ENCODE data around the gene CCDC107. TPM values are rescaled to one million over a fixed set of nuclear protein-coding genes. Genes with fewer than 3 reads are reported as not detected.

The CCDC107 gene
- total and polyA plus RNA-seq, 9 of the 15 experiments (the other 6 are each of a cell fraction or from before 2014, with no cell fraction given), result 0.35 to 11.3 (median 6.9) TPM; not detected in 1

GRCh38 chr9:35646533-35647265 lies 11.4 kb upstream of the CCDC107 start (continued):
- TF ChIP-seq RAD21 (CRISPR knock-in tag; conservative IDR thresholded peaks at IDR 0.05 in 1 of 2, IDR thresholded peaks at IDR 0.05 in 1 of 2), result peak; percentile 57 to 77
- peak in 2 of 3 experiments; percentile 5 to 22 for TF ChIP-seq YY1 (IDR thresholded peaks at IDR 0.05; ENCODE audit: borderline replicate concordance in 1 of 3, control insufficient read depth in 1 of 3, extremely low read depth in 1 of 3, insufficient read depth in 3 of 3, insufficient read length in 1 of 3, insufficient replicate concordance in 2 of 3, low read depth in 1 of 3, low read length in 2 of 3)
- no peak for TF ChIP-seq PPARD (CRISPR knock-in tag; IDR thresholded peaks at IDR 0.05)
- TF ChIP-seq SRF (CRISPR knock-in tag; IDR thresholded peaks at IDR 0.05), result peak in 1 of 2 experiments; percentile 64; a peak in 2 of 4 replicates
- TF ChIP-seq ZNF512 (tag; IDR thresholded peaks at IDR 0.05), result no peak
- no peak for TF ChIP-seq RUNX1 (IDR thresholded peaks at IDR 0.05; ENCODE audit: low read depth)
- no peak for TF ChIP-seq NR0B1 (IDR thresholded peaks at IDR 0.05; ENCODE audit: partially characterized antibody)
- peak; percentile 50; the same call in 1 of the 2 replicates for TF ChIP-seq SMAD4 (CRISPR knock-in tag; conservative IDR thresholded peaks at IDR 0.05)
- TF ChIP-seq MBD2 (IDR thresholded peaks at IDR 0.05; ENCODE audit: borderline replicate concordance, low read depth), result peak; percentile 28; the same call in 1 of the 2 replicates
- no peak for TF ChIP-seq SAP30 (IDR thresholded peaks at IDR 0.05; ENCODE audit: borderline replicate concordance, insufficient read depth, low read depth, low read length, poor library complexity, severe bottlenecking)
- TF ChIP-seq ZNF384 (IDR thresholded peaks at IDR 0.05; ENCODE audit: low read depth, low read length), result no peak
- TF ChIP-seq, protein P1, sequence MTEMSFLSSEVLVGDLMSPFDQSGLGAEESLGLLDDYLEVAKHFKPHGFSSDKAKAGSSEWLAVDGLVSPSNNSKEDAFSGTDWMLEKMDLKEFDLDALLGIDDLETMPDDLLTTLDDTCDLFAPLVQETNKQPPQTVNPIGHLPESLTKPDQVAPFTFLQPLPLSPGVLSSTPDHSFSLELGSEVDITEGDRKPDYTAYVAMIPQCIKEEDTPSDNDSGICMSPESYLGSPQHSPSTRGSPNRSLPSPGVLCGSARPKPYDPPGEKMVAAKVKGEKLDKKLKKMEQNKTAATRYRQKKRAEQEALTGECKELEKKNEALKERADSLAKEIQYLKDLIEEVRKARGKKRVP (CRISPR knock-in tag; IDR thresholded peaks at IDR 0.05), result no peak
- peak; percentile 33; the same call in 1 of the 2 replicates for TF ChIP-seq CREM (IDR thresholded peaks at IDR 0.05; ENCODE audit: low read depth)
- no peak for TF ChIP-seq SLC30A9 (CRISPR knock-in tag; IDR thresholded peaks at IDR 0.05)
- no peak for TF ChIP-seq ETS2 (tag; IDR thresholded peaks at IDR 0.05; ENCODE audit: borderline replicate concordance, poor library complexity, severe bottlenecking)
- peak; percentile 14 for TF ChIP-seq CTCFL (IDR thresholded peaks at IDR 0.05; ENCODE audit: borderline replicate concordance, insufficient read depth, low read depth, low read length, poor library complexity, severe bottlenecking)
- no peak for TF ChIP-seq ZNF347 (CRISPR knock-in tag; IDR thresholded peaks at IDR 0.05; ENCODE audit: low read depth)
- no peak for TF ChIP-seq GTF2A2 (tag; IDR thresholded peaks at IDR 0.05)

Data from K562 (cell line).